HG02973 (cell line): ENCODE data around the gene NTM.
"Not testable (repeated sequence)": the region's sequence is repeated elsewhere in the genome, so short reads cannot be mapped to it uniquely, and the experiment has no call there.

Experiments
- ATAC-seq: cut with Tn5 transposase; IDR thresholded peaks from one replicate; pipeline ENCODE4 v1.9.1; 2021; ENCODE audit warnings: moderate library complexity; ENCODE audit not compliant: unreplicated experiment

The NTM gene

GRCh38 chr11:131370090-131370751 lies at the start of gene NTM:
Gene NTM (plus strand): TSS chr11:131370615.
- no peak for ATAC-seq

GRCh38 chr11:131324921-131325570 lies 45.4 kb upstream of the NTM start:
- no peak for ATAC-seq

GRCh38 chr11:131326829-131327228 lies 43.6 kb upstream of the NTM start:
- ATAC-seq: no peak

DNA sequence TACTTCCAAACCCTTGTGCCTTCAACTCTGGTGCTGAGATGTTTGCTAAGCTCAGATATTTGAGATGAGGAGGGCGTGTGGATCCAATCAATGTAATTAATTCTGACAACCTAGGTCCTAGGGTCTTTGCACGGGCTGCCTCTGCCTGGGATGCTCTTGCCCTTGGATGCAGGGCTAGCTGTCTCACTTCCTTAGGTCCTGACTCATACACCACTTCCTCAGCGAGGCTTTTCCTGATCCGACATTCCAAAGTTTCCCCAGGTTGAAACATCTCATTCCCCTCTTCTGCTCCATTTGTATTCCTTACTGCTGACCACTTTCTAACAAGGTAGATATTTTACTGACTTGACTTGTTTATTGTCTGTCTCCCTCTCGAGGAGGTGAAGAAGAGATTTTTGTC lies 43.0 kb upstream of the NTM start:
- no peak for ATAC-seq

DNA sequence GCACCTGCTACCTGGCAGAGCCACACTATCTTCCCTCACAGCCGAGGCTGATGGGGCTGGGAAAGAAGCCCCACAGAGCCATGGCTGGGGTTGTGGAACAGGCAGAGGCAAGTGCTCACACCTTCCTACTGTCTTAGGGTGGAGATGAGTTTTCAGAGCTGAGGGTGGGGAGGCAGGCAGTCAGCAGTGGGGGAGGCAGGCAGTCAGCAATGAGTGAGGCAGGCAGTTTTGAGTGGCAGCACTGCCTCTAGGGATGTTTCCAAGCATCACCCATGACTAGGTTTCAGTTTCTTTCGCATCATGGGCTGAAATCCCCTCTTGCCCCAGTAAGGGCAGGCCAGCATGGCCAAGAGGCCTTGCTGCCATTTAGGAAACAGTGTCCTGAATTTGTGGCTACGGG lies 41.6 kb upstream of the NTM start:
- no peak for ATAC-seq

DNA sequence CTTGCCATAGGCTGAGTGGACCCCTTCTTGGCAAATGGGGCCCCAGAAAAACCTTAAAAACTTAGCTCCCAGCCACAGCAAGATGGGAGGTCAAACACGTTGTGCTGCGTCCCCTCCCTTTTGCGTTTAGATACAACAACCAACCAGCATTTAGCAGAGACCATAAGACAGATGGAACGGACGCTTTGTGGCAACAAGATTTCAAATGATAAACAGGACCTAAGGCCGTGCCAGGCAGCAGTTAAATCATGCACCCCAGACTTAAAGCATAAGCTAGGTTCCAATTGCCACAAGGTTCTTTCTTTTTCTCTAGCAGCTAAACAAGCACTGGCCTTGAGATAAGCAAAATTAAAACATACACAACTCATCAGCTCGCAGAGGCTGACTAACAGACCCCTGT lies 39.4 kb upstream of the NTM start:
- no peak for ATAC-seq

- ATAC-seq: no peak
Observed at GRCh38 chr11:131331546-131331945, 38.9 kb upstream of the NTM start.

DNA sequence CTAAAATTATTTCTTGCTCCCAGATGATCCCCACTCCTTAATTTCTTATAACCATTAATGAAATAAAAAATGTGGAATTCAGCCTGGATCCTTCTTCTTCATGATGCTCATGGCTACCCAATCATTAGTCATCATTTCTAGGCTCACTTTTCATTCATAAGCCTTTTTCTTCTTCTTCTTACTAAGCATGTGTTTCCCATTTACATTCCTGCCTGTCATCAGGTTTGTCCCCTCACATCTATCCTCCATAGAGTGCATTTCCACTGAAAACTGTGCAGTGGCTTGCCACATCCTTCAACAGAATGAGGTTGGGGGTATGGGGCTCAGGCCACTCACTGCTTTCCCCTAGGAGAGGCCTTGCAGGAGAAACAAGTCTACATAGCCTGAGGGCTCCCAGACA lies 35.8 kb upstream of the NTM start:
- no peak for ATAC-seq

- ATAC-seq: not testable (repeated sequence)
Observed at GRCh38 chr11:131341900-131342299, 28.5 kb upstream of the NTM start.

GRCh38 chr11:131342442-131342841 lies 28.0 kb upstream of the NTM start:
- not testable (repeated sequence) for ATAC-seq

DNA sequence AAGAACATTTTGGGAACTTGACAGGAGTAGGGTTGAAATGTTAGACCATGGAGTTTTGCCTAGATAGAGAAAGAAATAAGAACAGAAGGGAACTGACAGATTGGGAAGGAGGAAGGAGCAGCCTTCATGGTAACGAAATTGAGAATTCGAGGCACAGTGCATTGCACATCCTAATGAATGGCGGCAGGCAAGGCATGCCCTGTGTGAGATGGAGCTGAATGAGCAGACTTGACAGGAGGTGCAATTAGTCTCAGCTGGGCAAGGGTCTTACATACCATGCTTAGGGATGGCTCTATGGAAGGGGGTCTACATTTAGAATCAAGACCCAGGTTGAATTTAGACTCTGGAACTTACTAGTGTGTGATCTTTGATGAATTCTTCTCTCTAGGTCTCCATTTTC lies 25.0 kb upstream of the NTM start:
- ATAC-seq: no peak

DNA sequence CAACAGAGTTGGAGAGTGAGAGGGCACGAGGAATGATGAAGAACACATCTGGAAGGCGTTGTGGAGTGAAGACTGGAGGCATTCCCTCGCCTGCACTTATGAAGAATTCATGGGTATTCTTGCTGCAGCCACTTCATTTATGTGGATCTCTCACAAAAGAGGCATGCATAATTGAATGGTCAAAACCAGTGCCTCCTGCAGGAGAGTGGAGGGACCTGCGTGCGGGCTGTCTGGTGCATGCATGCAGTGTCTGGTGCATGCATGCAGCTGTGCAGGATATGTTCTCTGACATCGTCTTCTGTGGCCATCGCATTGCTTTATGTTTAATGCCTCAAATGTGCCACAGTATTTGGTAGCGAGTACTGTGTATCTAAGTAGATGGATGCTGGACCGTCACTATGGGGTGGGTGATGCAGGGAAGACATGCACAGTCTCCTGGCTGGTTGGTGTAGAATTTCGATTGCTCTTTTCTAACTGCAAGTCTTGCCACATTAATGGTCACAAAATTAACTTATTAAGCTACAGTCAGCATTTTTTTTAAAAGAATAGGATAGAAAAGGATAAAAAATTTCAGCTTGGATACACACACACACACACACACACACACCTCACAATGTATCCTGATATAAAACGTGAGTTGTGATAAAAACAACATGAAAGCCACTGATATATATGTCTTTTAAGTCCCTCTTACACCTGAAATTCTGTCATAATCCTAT lies 20.9 kb upstream of the NTM start:
- no peak for ATAC-seq

DNA sequence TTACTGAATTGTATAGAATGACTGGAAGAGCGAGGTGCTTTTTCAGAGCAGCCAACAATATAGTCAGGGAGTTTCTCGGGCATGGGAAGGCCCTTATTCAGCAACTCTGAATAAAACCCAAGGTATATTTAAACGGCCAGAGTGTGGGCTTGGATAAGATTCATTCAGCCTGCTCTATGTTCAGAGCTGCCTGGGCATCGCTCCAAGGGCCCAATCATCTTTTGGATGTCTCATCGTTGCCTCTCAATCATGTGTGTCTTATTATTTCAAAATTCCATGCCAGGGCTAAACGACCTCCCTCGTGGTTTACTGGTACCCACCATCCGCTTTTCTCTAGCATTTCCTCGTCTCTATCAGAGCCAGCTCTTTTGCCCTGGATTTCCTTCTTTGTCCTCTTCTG lies 19.5 kb upstream of the NTM start:
- no peak for ATAC-seq

DNA sequence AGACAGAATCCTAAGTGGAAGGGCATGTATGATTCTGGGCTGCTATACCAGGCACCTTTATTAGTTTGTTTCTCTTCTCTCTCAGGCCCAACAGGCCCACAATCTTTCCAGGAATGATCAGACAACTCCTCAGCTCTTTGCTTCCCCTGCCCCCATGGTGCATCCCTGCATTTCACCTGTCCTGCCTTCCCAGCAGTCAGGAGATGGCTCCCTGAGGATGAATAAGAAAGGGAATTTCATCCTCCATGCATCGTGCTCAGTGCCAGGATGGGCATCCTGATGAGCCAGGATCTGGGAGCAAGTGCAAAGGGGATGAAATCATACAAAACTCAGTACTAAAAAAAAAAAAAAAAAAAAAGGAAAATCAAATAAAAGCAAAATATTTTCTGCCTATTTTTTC lies 18.6 kb upstream of the NTM start:
- no peak for ATAC-seq

DNA sequence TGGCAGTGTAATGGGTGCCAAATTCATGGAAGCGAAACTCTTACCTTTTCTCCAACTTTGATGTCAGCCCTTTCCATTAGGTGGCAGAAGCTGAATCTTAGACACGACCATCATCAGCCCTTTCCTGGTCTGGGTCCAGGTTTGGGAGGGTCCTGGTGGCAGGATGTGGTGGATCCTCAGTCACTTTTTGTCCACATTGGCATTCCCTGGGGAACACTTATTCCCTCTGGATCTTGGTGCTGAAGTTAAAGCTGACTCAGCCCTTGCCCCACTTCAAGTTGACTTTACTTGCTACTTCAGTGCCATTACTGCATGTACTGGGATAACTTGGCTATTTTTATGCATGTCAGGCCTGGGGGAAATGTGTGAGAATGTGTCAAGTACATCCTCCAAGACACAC lies 16.6 kb upstream of the NTM start:
- no peak for ATAC-seq

GRCh38 chr11:131354251-131354701 lies 16.1 kb upstream of the NTM start:
- no peak for ATAC-seq

- no peak for ATAC-seq
Observed at GRCh38 chr11:131356206-131356605, 14.2 kb upstream of the NTM start.

DNA sequence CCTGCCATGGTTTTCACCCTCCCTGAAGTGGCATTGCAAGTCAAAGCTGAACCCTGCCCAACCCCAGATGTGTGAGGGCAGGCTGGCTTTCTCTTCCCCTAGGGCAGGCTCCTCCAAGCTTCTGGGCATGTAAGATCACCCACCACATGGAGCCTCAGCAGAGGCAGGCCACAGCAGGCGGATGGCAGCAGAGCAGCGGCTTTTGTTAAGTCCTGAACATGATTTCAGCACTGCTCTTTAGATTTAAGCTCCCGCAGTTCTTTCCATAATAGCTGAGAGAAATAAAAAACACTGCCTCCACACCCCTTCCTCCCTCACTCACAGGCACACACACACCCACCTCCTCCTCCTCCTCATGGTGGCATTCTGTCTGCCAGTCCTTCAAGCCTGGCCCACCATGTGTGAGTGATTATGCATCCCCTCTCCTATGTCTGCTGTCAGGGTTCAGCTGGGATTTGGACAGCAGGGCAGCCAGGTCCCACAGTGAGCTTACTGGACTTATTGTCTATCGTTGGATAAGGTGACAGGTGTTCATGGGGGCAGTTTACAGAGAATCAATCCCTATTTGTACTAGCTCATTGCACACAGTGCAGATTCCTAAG lies 5.0 kb upstream of the NTM start:
- ATAC-seq: no peak

- no peak for ATAC-seq
Observed at GRCh38 chr11:131370901-131371790, 731 bp downstream of the NTM start.

DNA sequence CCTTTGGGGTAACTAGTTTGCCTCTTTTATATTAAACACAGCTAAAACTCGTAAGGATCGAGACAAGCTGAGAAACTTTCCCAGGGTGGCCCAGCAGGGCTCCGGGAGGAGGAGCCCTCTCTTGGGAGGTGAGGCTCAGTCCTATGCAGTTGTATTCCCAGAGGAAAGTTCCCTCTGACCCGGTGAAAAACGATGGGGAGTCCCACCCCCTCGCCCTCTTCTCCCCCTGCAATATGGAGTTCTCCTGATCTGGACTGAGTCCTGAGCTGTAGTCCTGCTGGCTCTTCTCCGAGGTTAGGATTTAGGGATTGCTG lies 1.3 kb downstream of the NTM start:
- no peak for ATAC-seq
